K562 (cell line): Measurements from ENCODE around the gene POLR1A. TPM values are rescaled to one million over a fixed set of nuclear protein-coding genes. Genes with fewer than 3 reads are reported as not detected.
A peak's percentile ranks its signal among the peaks of the same experiment; 100 is the strongest.

ENCODE experiments used
- BRF1 ChIP-seq: IDR thresholded peaks from 3 replicates; pipeline ENCODE4 v1.6.1; 2011; ENCODE audit warnings: borderline replicate concordance, mild to moderate bottlenecking; ENCODE audit not compliant: insufficient read length; ENCODE audit errors: extremely low read depth
- CREM ChIP-seq: IDR thresholded peaks from 2 replicates; pipeline ENCODE4 v1.6.1; 2014; ENCODE audit warnings: antibody characterized with exemption, low read depth
- DDX20 ChIP-seq: fragments of 450-650 bp; IDR thresholded peaks from 2 replicates; pipeline ENCODE4 v1.6.1; 2016; ENCODE audit warnings: missing genetic modification characterization, low read depth, mild to moderate bottlenecking, missing compliant biosample characterization, moderate library complexity
- ELF2 ChIP-seq: fragments of 250-450 bp; sonication (Bioruptor Pico); IDR thresholded peaks from 2 replicates; pipeline ENCODE4 v1.5.0; 2021; ENCODE audit warnings: mild to moderate bottlenecking
- MEIS2 ChIP-seq: fragments of 450-650 bp; IDR thresholded peaks from 2 replicates; pipeline ENCODE4 v1.6.1; 2014; ENCODE audit warnings: mild to moderate bottlenecking; ENCODE audit not compliant: partially characterized antibody
- MGA ChIP-seq: fragments of 450-650 bp; IDR thresholded peaks from 2 replicates; pipeline ENCODE4 v1.6.1; 2016; ENCODE audit warnings: mild to moderate bottlenecking, moderate library complexity
- NFYB ChIP-seq: IDR thresholded peaks from 2 replicates; pipeline ENCODE4 v1.6.1; 2011; ENCODE audit warnings: mild to moderate bottlenecking, moderate library complexity; ENCODE audit not compliant: insufficient read length; ENCODE audit errors: extremely low read depth
- RBM15 ChIP-seq: fragments of 200-400 bp; formaldehyde crosslinking; IDR thresholded peaks from 2 replicates; pipeline ENCODE4 v1.6.1; 2018; ENCODE audit warnings: mild to moderate bottlenecking, low read length, moderate library complexity; ENCODE audit not compliant: insufficient read depth
- RFX1 ChIP-seq: fragments of 450-650 bp; IDR thresholded peaks from 2 replicates; pipeline ENCODE4 v1.6.1; 2016; ENCODE audit warnings: mild to moderate bottlenecking, moderate library complexity
- ZKSCAN8 ChIP-seq: fragments of 200-800 bp; sonication (Bioruptor generic); IDR thresholded peaks from 2 replicates; pipeline ENCODE4 v1.6.1; 2016; ENCODE audit warnings: missing genetic modification characterization, missing compliant biosample characterization
- polyA plus RNA-seq, 8 experiments: library from polyadenylated mRNA; depleted of rRNA in 4 of 8; stranded (reverse) in 5 of 8; unstranded in 3 of 8; fragments of >200 nt; fragmentation: Nextera tagmentation in 2 of 8; fragmentation: Illumina TruSeq in 1 of 8; extraction: Ambion mirVana in 2 of 8; extraction: Trizol in 1 of 8; gene quantifications; 2 replicates each; pipeline versions ENCODE4 v1.2.1 to v1.2.3, GENCODE V29; 2011 to 2014; ENCODE audit warnings: inconsistent platforms in 1 of 8, missing spikeins in 1 of 8
- total RNA-seq, 7 experiments: library from RNA; depleted of rRNA in 6 of 7; stranded (reverse); fragments of >200 nt in 6 of 7; fragmentation: Illumina TruSeq in 2 of 7; extraction: Trizol in 2 of 7; gene quantifications; 2 replicates each; pipeline versions ENCODE4 v1.2.1 to v1.2.3, GENCODE V29; 2011 to 2021; ENCODE audit warnings: low replicate concordance in 1 of 7
- TF ChIP-seq, protein P1 (sequence below): fragments of 450-650 bp; IDR thresholded peaks from 2 replicates; pipeline ENCODE4 v1.6.1; 2017; ENCODE audit warnings: mild to moderate bottlenecking, moderate library complexity
- TF ChIP-seq, protein P2 (sequence below): sonication (generic); formaldehyde crosslinking; IDR thresholded peaks from 2 replicates; pipeline ENCODE4 v1.4.0; 2020; ENCODE audit warnings: mild to moderate bottlenecking, missing genetic modification reagents
- TF ChIP-seq, protein P3 (sequence below): sonication (generic); formaldehyde crosslinking; IDR thresholded peaks from 2 replicates; pipeline ENCODE4 v1.9.0; 2022; ENCODE audit warnings: mild to moderate bottlenecking, missing genetic modification reagents

Gene POLR1A
- total and polyA plus RNA-seq, 9 of the 15 experiments (the other 6 are each of a cell fraction or from before 2014, with no cell fraction given), result 3.0 to 72.1 (median 21.8) TPM

DNA sequence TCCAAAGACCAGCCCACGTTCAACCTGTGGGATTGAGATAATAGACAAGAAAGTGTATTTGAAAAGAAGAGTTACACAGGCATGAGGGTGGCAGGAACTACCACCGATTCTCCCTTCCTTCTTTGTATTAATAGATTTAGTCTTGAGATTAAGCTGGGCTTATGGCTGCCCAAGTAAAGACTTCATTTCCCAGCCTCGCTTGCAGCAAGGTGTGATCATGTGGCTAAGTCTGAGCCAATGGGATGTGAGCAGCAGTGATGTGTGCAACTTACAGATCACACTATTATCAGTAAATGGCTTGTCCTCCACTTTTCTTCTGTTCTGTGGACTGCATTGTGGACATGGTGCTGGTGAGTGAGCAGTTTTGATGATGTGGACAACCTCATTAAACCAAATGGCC lies 101.7 kb downstream of the POLR1A start (continued):
- 0 out of 2 replicates have a peak, but pooled peaks have one; percentile 24 for TF ChIP-seq MGA
- TF ChIP-seq CREM, result peak; percentile 65; the same call in 1 of the 2 replicates
- TF ChIP-seq, protein P1, sequence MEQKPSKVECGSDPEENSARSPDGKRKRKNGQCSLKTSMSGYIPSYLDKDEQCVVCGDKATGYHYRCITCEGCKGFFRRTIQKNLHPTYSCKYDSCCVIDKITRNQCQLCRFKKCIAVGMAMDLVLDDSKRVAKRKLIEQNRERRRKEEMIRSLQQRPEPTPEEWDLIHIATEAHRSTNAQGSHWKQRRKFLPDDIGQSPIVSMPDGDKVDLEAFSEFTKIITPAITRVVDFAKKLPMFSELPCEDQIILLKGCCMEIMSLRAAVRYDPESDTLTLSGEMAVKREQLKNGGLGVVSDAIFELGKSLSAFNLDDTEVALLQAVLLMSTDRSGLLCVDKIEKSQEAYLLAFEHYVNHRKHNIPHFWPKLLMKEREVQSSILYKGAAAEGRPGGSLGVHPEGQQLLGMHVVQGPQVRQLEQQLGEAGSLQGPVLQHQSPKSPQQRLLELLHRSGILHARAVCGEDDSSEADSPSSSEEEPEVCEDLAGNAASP, result no peak
- no peak for TF ChIP-seq RBM15
- no peak for TF ChIP-seq ELF2 (CRISPR knock-in tag)
- TF ChIP-seq MEIS2, result no peak
- TF ChIP-seq ZKSCAN8, result no peak
- TF ChIP-seq RFX1, result no peak
- TF ChIP-seq, protein P2, sequence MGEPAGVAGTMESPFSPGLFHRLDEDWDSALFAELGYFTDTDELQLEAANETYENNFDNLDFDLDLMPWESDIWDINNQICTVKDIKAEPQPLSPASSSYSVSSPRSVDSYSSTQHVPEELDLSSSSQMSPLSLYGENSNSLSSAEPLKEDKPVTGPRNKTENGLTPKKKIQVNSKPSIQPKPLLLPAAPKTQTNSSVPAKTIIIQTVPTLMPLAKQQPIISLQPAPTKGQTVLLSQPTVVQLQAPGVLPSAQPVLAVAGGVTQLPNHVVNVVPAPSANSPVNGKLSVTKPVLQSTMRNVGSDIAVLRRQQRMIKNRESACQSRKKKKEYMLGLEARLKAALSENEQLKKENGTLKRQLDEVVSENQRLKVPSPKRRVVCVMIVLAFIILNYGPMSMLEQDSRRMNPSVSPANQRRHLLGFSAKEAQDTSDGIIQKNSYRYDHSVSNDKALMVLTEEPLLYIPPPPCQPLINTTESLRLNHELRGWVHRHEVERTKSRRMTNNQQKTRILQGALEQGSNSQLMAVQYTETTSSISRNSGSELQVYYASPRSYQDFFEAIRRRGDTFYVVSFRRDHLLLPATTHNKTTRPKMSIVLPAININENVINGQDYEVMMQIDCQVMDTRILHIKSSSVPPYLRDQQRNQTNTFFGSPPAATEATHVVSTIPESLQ, result no peak
- TF ChIP-seq DDX20 (tag), result no peak
- TF ChIP-seq BRF1, result no peak
- peak; percentile 44 for TF ChIP-seq NFYB
- TF ChIP-seq, protein P3, sequence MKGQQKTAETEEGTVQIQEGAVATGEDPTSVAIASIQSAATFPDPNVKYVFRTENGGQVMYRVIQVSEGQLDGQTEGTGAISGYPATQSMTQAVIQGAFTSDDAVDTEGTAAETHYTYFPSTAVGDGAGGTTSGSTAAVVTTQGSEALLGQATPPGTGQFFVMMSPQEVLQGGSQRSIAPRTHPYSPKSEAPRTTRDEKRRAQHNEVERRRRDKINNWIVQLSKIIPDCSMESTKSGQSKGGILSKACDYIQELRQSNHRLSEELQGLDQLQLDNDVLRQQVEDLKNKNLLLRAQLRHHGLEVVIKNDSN (CRISPR knock-in tag), result peak; percentile 93
